Measurements from ENCODE around the gene RBL2.

Gene RBL2

GRCh38 chr16:53449816-53450517 lies 15.7 kb downstream of the RBL2 start:
- DNase-seq, result no peak

GRCh38 chr16:53453928-53454327 lies 19.7 kb downstream of the RBL2 start:
- no peak for DNase-seq

- no peak for DNase-seq
Observed at GRCh38 chr16:53456625-53457024, 22.4 kb downstream of the RBL2 start.

GRCh38 chr16:53457670-53458069 lies 23.4 kb downstream of the RBL2 start:
- peak; percentile 42 to 43 for DNase-seq

- no peak for DNase-seq
Observed at GRCh38 chr16:53458635-53459034, 24.4 kb downstream of the RBL2 start.

- DNase-seq, result no peak
Observed at GRCh38 chr16:53465606-53466280, 31.5 kb downstream of the RBL2 start.

- no peak for DNase-seq
Observed at GRCh38 chr16:53476867-53477266, 42.6 kb downstream of the RBL2 start.

GRCh38 chr16:53478965-53479364 lies 44.7 kb downstream of the RBL2 start:
- DNase-seq, result no peak

GRCh38 chr16:53480394-53480793 lies 46.1 kb downstream of the RBL2 start:
- DNase-seq, result no peak

- no peak for DNase-seq
Observed at GRCh38 chr16:53482123-53482522, 47.9 kb downstream of the RBL2 start.

- DNase-seq, result no peak
Observed at GRCh38 chr16:53484542-53484941, 50.3 kb downstream of the RBL2 start.

- DNase-seq, result no peak
Observed at GRCh38 chr16:53486230-53486629, 52.0 kb downstream of the RBL2 start.

GRCh38 chr16:53489755-53490154 lies 55.5 kb downstream of the RBL2 start:
- DNase-seq, result no peak

- no peak for DNase-seq
Observed at GRCh38 chr16:53492503-53492902, 58.2 kb downstream of the RBL2 start.

- DNase-seq, result no peak
Observed at GRCh38 chr16:53494636-53495035, 60.4 kb downstream of the RBL2 start.

GRCh38 chr16:53495325-53495724 lies 61.1 kb downstream of the RBL2 start:
- DNase-seq, result no peak

- no peak for DNase-seq
Observed at GRCh38 chr16:53498984-53499383, 64.7 kb downstream of the RBL2 start.

- no peak for DNase-seq
Observed at GRCh38 chr16:53501216-53501859, 67.1 kb downstream of the RBL2 start.

- DNase-seq, result no peak
Observed at GRCh38 chr16:53502331-53503269, 68.3 kb downstream of the RBL2 start, which contains the start of gene AKTIP. AKTIP (minus strand) TSS chr16:53503209; CDS start chr16:53500259, 2,950 bp downstream.

GRCh38 chr16:53503270-53503923 lies 69.1 kb downstream of the RBL2 start:
- DNase-seq, result peak; percentile 100

- peak in 1 of 2 experiments; percentile 11 for DNase-seq
Observed at GRCh38 chr16:53503991-53504663, 69.9 kb downstream of the RBL2 start.

- DNase-seq, result no peak
Observed at GRCh38 chr16:53504665-53505064, 70.4 kb downstream of the RBL2 start.

Measured in activated CD4-positive, alpha-beta T cell treated with anti-CD3 and anti-CD28 coated beads, Interleukin-2, amount 50 U/mL, for 4 hours (primary cell).